ENCODE data around the gene ZNF853.

ZNF853 gene

GRCh38 chr7:6612819-6613218 is 2.6 kb upstream of the ZNF853 start:
- H3K4me1 ChIP-seq (ENCODE audit: control insufficient read depth in 1 of 2, insufficient read depth in 1 of 2, low read depth in 1 of 2, low read length in 1 of 2) = peaks cover 4 to 8% of the 10 kb centered on the region in 2 experiments
- peaks cover 58% of the 10 kb centered on the region for H3K27me3 ChIP-seq
- no peak overlapping the region for H3K27ac ChIP-seq
- peaks cover 16% of the 10 kb centered on the region for H3K36me3 ChIP-seq
- H3K4me3 ChIP-seq (ENCODE audit: low read depth in 1 of 2, low read length in 1 of 2) = no peak overlapping the region
- TF ChIP-seq, protein P1, sequence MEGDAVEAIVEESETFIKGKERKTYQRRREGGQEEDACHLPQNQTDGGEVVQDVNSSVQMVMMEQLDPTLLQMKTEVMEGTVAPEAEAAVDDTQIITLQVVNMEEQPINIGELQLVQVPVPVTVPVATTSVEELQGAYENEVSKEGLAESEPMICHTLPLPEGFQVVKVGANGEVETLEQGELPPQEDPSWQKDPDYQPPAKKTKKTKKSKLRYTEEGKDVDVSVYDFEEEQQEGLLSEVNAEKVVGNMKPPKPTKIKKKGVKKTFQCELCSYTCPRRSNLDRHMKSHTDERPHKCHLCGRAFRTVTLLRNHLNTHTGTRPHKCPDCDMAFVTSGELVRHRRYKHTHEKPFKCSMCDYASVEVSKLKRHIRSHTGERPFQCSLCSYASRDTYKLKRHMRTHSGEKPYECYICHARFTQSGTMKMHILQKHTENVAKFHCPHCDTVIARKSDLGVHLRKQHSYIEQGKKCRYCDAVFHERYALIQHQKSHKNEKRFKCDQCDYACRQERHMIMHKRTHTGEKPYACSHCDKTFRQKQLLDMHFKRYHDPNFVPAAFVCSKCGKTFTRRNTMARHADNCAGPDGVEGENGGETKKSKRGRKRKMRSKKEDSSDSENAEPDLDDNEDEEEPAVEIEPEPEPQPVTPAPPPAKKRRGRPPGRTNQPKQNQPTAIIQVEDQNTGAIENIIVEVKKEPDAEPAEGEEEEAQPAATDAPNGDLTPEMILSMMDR (IDR thresholded peaks at IDR 0.05) = no peak
- H3K9me3 ChIP-seq = no peaks in the 10 kb centered on the region

GRCh38 chr7:6613706-6614105 is 1.7 kb upstream of the ZNF853 start:
- TF ChIP-seq, protein P1 (IDR thresholded peaks at IDR 0.05) = no peak
- Histone ChIP-seq H3K36me3 (peaks cover 8% of the 10 kb centered on the region), H3K4me1 (ENCODE audit: control insufficient read depth in 1 of 2, insufficient read depth in 1 of 2, low read depth in 1 of 2, low read length in 1 of 2) (peaks cover 4 to 8% of the 10 kb centered on the region in 2 experiments), H3K27ac (no peak overlapping the region), H3K27me3 (peaks cover 67% of the 10 kb centered on the region), H3K4me3 (ENCODE audit: low read depth in 1 of 2, low read length in 1 of 2) (no peak overlapping the region), H3K9me3 (no peaks in the 10 kb centered on the region)

DNA sequence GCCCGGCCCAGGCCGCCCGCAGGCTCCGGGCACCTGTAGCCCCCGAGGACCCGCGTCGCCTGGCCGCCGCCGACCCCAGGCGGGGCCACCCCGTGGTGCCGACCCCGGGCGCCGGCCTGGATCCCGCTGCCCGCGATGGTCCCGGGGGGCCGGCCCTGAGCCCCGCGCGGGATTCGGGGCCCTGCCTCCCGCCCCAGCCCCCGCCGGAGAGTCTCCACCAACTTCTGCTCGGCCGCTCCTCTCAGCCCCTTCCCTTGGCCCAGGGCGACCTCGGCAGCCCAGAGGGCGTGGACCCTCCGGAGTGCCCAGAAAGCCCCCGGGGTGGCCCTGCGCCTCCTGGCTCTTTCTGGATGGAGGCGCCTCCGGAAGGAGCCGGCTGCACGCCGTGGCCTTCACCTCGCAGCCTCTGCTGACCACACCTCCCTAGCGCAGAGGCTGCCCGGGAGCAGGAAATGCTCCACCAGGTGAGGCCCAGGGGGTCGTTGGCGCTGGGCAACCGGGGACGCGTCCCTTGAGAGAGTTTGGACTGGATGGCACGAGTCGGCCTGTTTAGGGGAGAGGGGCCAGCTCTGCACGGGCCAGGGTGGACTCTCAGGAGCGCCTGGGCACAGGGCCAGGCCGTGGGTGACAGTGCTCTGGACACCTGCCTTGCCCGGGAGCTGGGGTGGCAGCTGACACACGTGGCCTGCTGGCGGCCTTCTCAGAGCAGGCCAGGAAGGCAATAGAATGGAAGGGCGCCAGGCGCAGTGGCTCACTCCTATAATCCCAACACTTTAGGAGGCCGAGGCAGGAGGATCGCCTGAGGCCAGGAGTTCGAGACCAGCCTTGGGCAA is 529 bp downstream of the ZNF853 start:
- TF ChIP-seq, protein P1 (IDR thresholded peaks at IDR 0.05) = no peak
- Histone ChIP-seq H3K27me3 (peaks cover 67% of the 10 kb centered on the region), H3K9me3 (no peaks in the 10 kb centered on the region), H3K36me3 (no peaks in the 10 kb centered on the region), H3K4me1 (ENCODE audit: control insufficient read depth in 1 of 2, insufficient read depth in 1 of 2, low read depth in 1 of 2, low read length in 1 of 2) (peaks cover 4 to 8% of the 10 kb centered on the region in 2 experiments), H3K4me3 (ENCODE audit: low read depth in 1 of 2, low read length in 1 of 2) (peak overlapping the region in 1 of 2 experiments; percentile 12), H3K27ac (no peak overlapping the region)

DNA sequence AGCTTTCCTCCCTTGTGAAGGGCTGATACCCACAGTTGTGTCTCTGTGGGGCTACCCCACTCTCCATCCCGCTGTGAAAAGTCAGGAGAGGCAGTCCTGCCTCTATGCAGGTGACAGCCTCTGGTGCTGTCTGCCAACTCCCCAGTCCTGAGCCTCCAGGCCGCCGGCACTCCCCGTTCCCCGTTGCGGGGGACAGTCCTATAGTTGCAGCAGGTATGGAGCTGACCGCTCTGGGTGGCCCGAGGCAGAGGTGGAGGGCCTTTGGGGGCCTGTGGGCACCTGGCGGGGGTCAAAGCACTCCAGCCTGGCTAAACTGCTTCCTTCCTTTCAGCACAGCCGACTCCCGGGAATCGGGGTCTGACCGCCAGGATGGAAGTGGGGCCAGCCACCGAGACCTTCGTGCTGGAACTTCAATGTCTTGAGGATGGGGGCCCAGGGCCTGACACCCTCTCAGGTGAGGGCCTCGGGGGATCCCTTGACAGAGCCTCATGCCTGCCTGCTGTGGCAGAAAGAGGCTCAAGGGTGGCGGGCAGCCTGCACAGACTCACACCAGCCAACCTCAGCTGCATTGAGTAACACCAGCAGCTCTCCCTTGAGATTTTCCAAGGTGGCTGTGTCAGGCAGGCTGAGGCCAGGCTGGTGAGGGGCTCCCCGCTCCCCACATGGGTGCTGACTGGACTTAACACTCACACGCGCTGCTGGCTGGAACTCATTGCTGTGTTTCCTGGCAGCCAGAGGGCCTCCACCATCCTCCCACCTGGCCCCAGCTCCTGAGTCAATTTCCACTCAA is 1.6 kb downstream of the ZNF853 start:
- Histone ChIP-seq H3K36me3 (no peaks in the 10 kb centered on the region), H3K4me3 (ENCODE audit: low read depth in 1 of 2, low read length in 1 of 2) (no peak overlapping the region), H3K27me3 (peaks cover 63% of the 10 kb centered on the region), H3K4me1 (ENCODE audit: control insufficient read depth in 1 of 2, insufficient read depth in 1 of 2, low read depth in 1 of 2, low read length in 1 of 2) (peaks cover 13 to 16% of the 10 kb centered on the region in 2 experiments), H3K9me3 (no peaks in the 10 kb centered on the region), H3K27ac (no peak overlapping the region)
- TF ChIP-seq, protein P1 (IDR thresholded peaks at IDR 0.05) = no peak

DNA sequence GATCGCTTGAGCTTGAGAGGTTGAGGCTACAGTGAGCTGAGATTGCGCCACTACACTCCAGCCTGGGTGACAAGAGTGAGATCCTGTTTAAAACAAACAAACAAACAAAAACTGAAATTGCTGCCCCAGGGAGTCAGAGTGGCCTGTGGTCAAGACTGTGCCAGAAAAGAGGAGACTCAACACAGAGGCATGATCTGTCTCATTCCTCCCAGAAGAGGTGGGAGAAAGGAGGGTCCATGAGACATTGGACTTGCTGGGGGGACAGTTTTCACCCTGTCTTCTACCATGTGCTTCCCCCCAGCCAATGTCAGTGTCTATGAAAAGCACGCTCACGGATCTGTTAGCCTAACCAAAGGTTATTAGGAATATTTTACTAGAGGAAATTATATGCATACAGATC is 3.2 kb downstream of the ZNF853 start:
- Histone ChIP-seq H3K27ac (no peak overlapping the region), H3K27me3 (peaks cover 49% of the 10 kb centered on the region), H3K4me3 (ENCODE audit: low read depth in 1 of 2, low read length in 1 of 2) (no peak overlapping the region), H3K4me1 (ENCODE audit: control insufficient read depth in 1 of 2, insufficient read depth in 1 of 2, low read depth in 1 of 2, low read length in 1 of 2) (peaks cover 13 to 16% of the 10 kb centered on the region in 2 experiments), H3K9me3 (no peaks in the 10 kb centered on the region), H3K36me3 (no peaks in the 10 kb centered on the region)
- TF ChIP-seq, protein P1 (IDR thresholded peaks at IDR 0.05) = no peak
